Measurements from ENCODE around the gene CYB561. TPM values are rescaled to one million over a fixed set of nuclear protein-coding genes. Genes with fewer than 3 reads are reported as not detected.

CYB561 gene
- total and polyA plus RNA-seq, 9 of the 15 experiments (the other 6 are each of a cell fraction or from before 2014, with no cell fraction given), result 4.0 to 30.8 (median 17.4) TPM

GRCh38 chr17:63442549-63443035 is 3.5 kb downstream of the CYB561 start (continued):
- TF ChIP-seq ZBTB33 (CRISPR knock-in tag; IDR thresholded peaks at IDR 0.05), result no peak
- no peak for TF ChIP-seq NFIX (CRISPR knock-in tag; IDR thresholded peaks at IDR 0.05; ENCODE audit: low read depth)
- TF ChIP-seq MEIS2 (IDR thresholded peaks at IDR 0.05; ENCODE audit: partially characterized antibody), result peak; percentile 72
- no peak for TF ChIP-seq HIVEP1 (CRISPR knock-in tag; IDR thresholded peaks at IDR 0.05)
- peak; percentile 69 for TF ChIP-seq PKNOX1 (IDR thresholded peaks at IDR 0.05)
- no peak for TF ChIP-seq ZNF79 (CRISPR knock-in tag; IDR thresholded peaks at IDR 0.05; ENCODE audit: low read depth)
- TF ChIP-seq PHTF2 (CRISPR knock-in tag; IDR thresholded peaks at IDR 0.05), result no peak
- no peak for TF ChIP-seq NR0B1 (IDR thresholded peaks at IDR 0.05; ENCODE audit: partially characterized antibody)
- peak in 1 of 2 experiments; percentile 12; a peak in 1 of 4 replicates for TF ChIP-seq KDM4B (IDR thresholded peaks at IDR 0.05; ENCODE audit: borderline replicate concordance in 2 of 2, low read depth in 1 of 2)
- TF ChIP-seq KLF6 (CRISPR knock-in tag; IDR thresholded peaks at IDR 0.05; ENCODE audit: borderline replicate concordance), result no peak
- TF ChIP-seq MYNN (IDR thresholded peaks at IDR 0.05), result peak; percentile 23; the same call in 1 of the 2 replicates
- TF ChIP-seq MYNN (CRISPR knock-in tag; IDR thresholded peaks at IDR 0.05), result no peak
- no peak for TF ChIP-seq KAT7 (CRISPR knock-in tag; IDR thresholded peaks at IDR 0.05; ENCODE audit: borderline replicate concordance)
- TF ChIP-seq ZNF77 (CRISPR knock-in tag; IDR thresholded peaks at IDR 0.05), result no peak
- no peak for TF ChIP-seq RFX7 (CRISPR knock-in tag; IDR thresholded peaks at IDR 0.05)
- no peak for TF ChIP-seq RB1 (IDR thresholded peaks at IDR 0.05; ENCODE audit: low read depth)
- no peak for TF ChIP-seq CBX5 (IDR thresholded peaks at IDR 0.05; ENCODE audit: borderline replicate concordance, low read depth)
